Measurements from ENCODE around the gene DIAPH2. TPM values are rescaled to one million over a fixed set of nuclear protein-coding genes. Genes with fewer than 3 reads are reported as not detected.

The DIAPH2 gene
- polyA plus RNA-seq, 1 experiment, result 3.1 TPM

- no peak for DNase-seq (ENCODE audit: low read depth)
- ChIA-PET CTCF (no interaction called here), POLR2A (no interaction called here)
- no peaks in the 10 kb centered on the region for H3K36me3 ChIP-seq (ENCODE audit: control insufficient read depth, insufficient read depth, low read length)
- no peak overlapping the region for H3K4me3 ChIP-seq (ENCODE audit: low read depth, low read length)
- H3K27me3 ChIP-seq (ENCODE audit: control insufficient read depth, insufficient read depth, low read length), result no peaks in the 10 kb centered on the region
- TF ChIP-seq CTCF (IDR thresholded peaks at IDR 0.05; ENCODE audit: insufficient read depth, low read depth, low read length), result no peak
These were observed 918.0 kb downstream of the DIAPH2 start for GRCh38 chrX:97602465-97603258.

- POLR2A ChIA-PET, result no interaction called here
- Histone ChIP-seq H3K4me3 (ENCODE audit: low read depth, low read length) (no peak overlapping the region), H3K27me3 (ENCODE audit: control insufficient read depth, insufficient read depth, low read length) (no peaks in the 10 kb centered on the region), H3K36me3 (ENCODE audit: control insufficient read depth, insufficient read depth, low read length) (no peaks in the 10 kb centered on the region)
- DNase-seq (ENCODE audit: low read depth), result no peak
- CTCF ChIA-PET, result no interaction called here
- TF ChIP-seq CTCF (IDR thresholded peaks at IDR 0.05; ENCODE audit: insufficient read depth, low read depth, low read length), result no peak
These were observed 920.6 kb downstream of the DIAPH2 start for GRCh38 chrX:97605271-97605670.

- CTCF ChIA-PET, result no interaction called here
- TF ChIP-seq CTCF (IDR thresholded peaks at IDR 0.05; ENCODE audit: insufficient read depth, low read depth, low read length), result no peak
- Histone ChIP-seq H3K27me3 (ENCODE audit: control insufficient read depth, insufficient read depth, low read length) (no peaks in the 10 kb centered on the region), H3K36me3 (ENCODE audit: control insufficient read depth, insufficient read depth, low read length) (no peaks in the 10 kb centered on the region), H3K4me3 (ENCODE audit: low read depth, low read length) (no peak overlapping the region)
- POLR2A ChIA-PET, result no interaction called here
- no peak for DNase-seq (ENCODE audit: low read depth)
These were observed 924.7 kb downstream of the DIAPH2 start for GRCh38 chrX:97609357-97609756.

GRCh38 chrX:97609938-97610337 lies 925.3 kb downstream of the DIAPH2 start:
- H3K27me3 ChIP-seq (ENCODE audit: control insufficient read depth, insufficient read depth, low read length), result no peaks in the 10 kb centered on the region
- TF ChIP-seq CTCF (IDR thresholded peaks at IDR 0.05; ENCODE audit: insufficient read depth, low read depth, low read length), result no peak
- no peak for DNase-seq (ENCODE audit: low read depth)
- H3K4me3 ChIP-seq (ENCODE audit: low read depth, low read length), result no peak overlapping the region
- POLR2A ChIA-PET, result no interaction called here
- CTCF ChIA-PET, result no interaction called here
- no peaks in the 10 kb centered on the region for H3K36me3 ChIP-seq (ENCODE audit: control insufficient read depth, insufficient read depth, low read length)

DNA sequence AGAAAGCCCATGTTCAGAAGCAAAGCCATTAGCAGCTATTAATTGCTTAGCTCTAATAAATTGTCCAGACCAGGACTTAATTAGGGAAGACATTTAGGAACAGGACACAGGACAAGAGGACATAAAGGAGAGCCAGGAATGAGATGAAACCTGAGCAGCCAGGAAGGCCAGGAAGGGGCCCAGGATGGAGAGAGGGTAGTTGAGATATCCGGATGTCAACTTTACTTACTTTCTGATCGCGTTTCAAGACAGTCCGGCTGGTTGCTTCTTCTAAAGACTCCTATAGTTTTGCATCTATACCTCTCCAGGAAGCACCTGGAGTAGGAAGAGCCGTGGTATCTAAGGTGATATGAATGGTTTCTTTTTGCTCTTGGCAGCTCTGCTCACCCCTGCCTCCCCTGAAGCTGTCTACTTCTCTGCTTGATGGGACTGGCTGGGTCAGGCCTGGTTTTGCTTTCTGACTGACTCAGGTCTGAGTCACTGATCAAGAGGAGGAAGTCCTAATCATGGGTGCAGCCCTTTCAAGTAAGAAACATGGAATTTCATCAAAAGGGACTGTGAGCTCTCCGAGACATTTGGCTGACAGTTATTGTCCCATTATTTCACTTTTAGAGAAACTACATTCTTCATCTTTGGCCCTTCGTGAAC lies 932.4 kb downstream of the DIAPH2 start:
- peak; percentile 6 for DNase-seq (ENCODE audit: low read depth)
- CTCF ChIA-PET, result no interaction called here
- POLR2A ChIA-PET, result no interaction called here
- no peak for TF ChIP-seq CTCF (IDR thresholded peaks at IDR 0.05; ENCODE audit: insufficient read depth, low read depth, low read length)
- H3K27me3 ChIP-seq (ENCODE audit: control insufficient read depth, insufficient read depth, low read length), result no peaks in the 10 kb centered on the region
- H3K36me3 ChIP-seq (ENCODE audit: control insufficient read depth, insufficient read depth, low read length), result no peaks in the 10 kb centered on the region
- H3K4me3 ChIP-seq (ENCODE audit: low read depth, low read length), result no peak overlapping the region
